GM19023 (cell line): ENCODE measurements around the gene BLOC1S3.

Experiments used
- ATAC-seq: cut with Tn5 transposase; IDR thresholded peaks from one replicate; pipeline ENCODE4 v1.9.1; 2021; ENCODE audit warnings: mild to moderate bottlenecking, moderate library complexity; ENCODE audit not compliant: unreplicated experiment

The BLOC1S3 gene

DNA sequence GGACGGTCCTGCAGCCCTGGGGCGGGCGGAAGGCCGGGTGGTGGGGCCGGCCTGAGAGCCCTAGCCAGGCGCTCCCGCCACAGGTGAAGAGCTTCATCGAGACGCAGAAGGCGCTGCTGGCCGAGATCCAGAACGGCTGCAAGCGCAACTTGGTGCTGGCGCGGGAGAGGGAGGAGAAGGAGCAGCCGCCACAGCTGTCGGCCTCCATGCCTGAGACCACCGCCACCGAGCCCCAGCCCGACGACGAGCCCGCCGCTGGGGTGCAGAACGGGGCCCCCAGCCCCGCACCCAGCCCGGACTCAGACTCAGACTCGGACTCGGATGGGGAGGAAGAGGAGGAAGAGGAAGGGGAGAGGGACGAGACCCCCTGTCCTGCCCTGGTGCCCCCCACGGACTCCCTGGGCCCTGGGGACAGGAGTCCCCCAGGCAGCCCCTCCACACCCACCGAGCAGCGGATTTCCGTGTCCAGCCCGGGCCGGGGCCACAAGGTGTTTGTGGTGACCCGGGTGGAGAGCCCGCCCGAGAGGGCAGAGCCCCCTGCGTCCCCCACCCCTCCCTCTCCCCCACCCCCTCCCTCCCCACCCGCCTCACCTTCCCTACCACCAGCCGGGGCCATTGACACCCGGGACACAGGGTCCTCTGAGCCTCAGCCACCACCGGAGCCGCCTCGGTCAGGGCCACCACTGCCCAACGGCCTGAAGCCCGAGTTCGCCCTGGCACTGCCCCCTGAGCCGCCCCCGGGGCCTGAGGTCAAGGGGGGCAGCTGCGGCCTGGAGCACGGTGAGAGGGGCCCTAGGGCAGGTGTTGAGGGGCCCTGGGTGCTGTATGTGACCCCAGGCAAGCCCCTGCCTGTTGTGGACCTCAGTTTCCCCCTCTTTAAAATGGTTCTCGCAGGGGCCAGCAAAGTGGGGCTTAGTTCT lies 33.1 kb upstream of the BLOC1S3 start:
- ATAC-seq: no peak

DNA sequence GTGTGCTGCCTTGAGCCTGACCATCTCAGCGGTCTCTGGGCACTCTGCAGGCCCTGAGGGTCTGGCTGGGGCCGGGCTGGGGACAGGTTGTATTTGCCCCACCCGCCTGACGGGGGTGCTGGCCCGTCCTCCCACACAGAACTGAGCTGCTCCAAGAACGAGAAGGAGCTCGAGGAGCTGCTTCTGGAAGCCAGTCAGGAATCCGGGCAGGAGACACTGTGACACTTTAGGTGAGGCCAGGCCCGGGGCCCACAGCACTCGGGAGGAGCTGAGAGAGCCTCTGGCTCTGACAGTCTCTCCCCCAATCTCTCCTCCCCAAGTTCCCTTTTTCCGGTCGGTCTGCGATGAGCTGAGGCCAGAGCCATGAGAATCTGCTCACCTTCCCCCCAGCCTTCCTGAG lies 32.3 kb upstream of the BLOC1S3 start:
- ATAC-seq: no peak

DNA sequence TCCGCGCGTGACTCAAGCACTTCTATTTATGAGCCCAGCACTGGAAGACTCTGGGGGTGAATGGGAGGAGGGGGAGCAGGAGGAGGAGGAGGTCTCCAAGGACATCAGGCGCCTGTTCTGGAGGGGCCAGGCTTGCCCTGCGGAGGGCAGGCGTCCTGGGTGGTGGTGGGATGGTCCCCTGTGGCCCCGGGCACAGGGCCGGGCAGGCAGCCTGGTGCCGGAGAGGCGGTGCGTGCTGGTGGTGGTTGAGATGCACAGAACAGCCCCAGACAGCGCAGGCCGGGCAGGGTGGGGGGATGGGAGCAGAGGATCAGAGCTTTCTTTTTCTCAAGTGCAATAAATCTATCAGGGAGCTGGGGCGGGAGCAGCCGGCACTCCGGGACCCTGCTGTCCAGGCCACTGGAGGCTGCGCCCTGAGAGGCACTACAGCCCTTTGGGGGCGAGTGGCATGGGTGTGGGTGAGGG lies 31.8 kb upstream of the BLOC1S3 start:
- ATAC-seq: no peak

DNA sequence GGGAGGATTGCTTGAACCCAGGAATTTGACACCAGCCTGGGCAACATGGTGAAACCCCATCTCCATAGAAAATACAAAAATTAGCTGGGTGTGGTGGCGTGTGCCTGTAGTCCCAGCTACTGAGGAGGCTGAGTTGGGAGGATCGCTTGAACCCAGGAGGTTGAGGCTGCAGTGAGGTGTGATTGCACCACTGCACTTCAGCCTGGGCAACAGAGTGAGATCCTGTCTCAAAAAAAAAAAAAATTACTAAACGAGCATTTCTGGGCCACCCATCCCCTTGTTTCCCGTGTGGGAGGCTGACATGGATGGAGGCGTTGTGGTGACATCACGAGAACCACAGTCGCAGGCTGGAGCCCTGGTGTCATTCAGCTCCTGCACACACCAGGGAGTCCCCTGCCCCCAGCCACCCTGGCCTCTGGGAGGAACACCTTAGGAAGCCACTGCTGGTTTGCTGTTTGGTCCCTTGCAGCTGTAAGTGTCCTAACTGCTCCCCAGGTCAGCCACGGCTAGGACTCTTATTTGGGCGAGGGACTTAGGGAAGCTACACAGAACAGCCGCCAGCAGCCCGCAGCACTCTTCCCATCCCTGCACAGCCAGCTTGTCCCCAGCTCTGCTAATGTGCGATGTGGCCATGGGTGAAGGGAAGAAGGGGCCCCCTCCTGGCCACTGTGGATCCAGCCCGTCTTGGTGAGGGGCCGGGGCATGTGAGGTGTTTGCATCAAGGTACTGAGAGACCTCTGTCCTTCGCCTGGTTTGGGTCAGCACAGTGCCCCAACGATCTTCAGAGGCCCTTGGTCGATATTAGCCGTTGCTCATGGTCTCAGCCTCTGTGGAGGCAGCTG lies 30.5 kb upstream of the BLOC1S3 start:
- ATAC-seq: no peak

DNA sequence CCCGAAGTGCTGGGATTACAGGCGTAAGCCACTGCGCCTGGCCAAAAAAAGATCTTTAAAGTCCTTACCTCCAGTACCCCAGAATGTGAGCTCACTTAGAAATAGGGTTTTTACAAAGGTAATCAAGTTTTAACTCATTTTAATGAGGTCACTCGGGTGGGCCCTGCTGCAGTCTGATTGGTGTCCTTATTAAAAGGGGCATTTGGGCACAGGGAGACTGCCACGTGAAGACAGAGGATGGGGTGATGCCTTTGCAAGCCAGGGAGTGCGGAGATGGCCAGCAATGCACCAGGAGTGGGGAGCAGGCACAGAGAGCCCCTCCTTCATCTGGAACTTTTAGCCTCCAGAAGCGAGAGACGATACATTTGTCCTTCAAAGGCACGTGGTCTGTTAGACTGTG lies 29.5 kb upstream of the BLOC1S3 start:
- ATAC-seq: no peak

DNA sequence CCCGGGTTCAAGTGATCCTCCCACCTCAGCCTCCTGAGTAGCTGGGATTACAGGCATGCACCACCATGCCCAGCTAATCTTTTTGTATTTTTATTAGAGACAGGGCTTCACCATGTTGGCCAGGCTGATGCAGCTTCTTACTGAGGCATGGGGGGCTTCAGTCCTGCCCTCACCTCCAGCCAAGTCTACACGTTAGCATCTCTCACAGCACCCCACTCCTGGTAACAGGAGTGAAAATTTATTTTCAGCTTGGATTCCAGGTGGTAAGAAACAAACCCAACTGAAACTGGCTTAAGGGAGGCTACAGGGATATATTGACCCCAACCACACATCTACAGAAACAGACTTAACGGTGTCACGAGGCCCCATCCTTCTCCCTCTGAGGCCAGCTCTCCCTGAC lies 28.4 kb upstream of the BLOC1S3 start:
- ATAC-seq: no peak

DNA sequence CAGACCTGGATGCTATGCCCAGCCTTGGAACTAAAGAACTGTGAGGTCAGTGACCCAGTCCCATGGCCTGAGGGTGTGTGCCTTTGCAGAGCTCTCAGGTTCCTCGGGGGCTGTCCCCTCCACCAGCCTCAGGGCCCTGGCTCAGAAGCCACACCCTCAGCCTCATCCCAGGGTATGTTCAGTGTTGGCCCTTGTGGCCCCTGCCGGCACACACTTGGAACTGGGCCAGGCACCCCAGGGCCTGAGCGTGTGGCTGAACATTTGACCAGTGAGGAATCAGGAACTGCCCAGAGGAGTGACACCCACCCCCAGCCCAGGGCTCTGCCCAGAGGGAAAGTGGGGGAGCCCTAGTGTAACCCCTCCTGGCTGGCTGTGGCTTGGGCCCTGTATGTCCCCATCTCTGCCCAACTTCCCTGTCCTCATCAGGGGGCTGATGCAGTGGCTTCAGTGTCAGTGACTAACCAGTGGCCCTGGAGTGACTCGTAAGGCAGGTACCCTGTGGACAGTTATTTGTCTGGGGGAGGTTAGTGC lies 27.8 kb upstream of the BLOC1S3 start:
- ATAC-seq: no peak

DNA sequence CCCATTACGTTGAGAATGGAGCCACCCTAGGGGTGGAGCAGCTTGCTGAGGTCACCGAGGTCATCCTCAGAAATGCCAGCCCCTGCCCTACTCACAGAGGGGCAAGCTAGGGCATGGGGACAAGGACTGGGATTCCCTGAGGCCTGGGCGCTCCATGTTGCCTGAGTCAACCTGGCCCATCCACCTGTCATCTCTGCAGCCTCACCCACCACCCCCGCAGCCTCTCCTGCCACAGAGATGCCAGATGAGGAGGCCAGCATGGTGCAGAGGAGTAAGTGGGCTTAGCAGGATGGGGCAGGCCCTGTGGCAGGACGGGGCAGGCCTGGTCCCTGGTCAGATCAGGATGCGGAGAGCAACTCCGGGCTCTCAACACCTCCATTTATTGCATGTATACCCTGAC lies 27.3 kb upstream of the BLOC1S3 start:
- ATAC-seq: no peak

DNA sequence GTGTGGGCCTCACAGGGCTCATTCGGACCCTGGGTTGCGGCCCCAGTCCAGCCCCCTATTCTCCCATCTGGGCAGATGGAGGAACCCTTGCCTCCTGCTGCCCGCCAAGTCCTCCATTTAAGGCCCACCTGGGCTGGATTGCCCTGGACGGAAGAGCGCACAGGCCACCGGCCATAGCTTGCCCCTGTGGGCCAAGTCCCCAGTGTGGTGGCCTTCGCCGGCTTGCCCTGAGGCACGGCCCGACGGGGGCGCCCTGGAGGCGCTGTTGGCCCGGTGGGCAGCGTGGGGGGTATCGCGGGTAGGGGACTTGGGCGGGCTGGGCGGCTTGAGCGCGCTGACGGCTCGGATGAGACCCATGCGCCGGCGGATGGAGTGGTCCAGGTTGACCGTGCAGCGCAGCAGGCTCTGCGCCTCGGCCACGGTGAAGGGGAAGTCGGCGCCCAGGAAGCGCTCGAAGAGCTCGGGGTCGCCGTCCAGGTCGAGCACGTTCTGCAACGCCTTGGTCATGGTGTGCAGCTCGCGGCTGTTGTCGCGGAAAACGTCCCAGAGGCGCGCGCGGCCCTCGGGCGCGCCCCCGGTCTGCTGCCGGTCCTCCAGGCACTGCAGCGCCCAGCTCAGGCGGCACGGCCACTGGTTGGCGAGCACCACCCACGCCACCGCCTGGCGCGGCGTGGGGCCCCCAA lies 26.6 kb upstream of the BLOC1S3 start:
- ATAC-seq: no peak

DNA sequence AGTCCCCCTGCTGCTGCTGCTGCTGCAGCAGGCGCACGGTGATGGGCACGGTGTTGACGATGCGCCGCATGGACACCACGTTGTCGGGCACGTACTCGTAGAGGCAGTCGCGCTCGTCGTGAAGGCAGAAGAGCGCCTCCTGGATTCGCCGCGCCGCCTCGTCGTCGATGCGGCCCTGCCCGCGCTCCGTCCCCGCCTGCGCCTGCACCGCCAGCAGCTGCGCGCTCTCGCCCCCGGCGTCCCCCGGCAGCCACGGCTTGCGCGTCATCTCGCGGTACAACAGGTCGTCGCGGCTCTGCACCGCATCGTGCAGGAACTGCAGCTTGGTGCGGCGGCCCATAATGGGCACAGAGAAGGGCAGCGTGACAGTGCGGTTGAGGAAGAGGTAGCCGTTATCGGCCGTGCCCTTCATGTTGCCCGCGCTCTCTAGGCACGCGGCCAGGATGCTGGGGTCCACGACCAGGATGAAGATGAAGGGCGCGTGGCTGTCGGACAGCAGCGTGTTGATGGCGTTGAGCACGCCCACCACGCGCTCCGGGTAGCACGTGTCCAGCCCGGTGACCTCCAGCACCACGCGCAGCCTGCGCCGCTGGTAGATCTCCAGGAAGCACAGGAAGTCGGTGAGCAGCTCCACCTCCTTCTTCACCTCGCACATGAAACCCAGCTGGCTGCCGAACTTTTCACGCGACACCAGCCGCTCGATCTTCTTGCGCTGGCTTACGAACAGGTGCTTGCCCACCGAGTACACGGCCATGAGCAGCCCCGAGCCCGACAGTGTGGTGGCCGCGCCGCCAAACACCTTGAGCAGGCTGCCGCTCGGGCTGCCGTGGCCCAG lies 25.9 kb upstream of the BLOC1S3 start:
- no peak for ATAC-seq

DNA sequence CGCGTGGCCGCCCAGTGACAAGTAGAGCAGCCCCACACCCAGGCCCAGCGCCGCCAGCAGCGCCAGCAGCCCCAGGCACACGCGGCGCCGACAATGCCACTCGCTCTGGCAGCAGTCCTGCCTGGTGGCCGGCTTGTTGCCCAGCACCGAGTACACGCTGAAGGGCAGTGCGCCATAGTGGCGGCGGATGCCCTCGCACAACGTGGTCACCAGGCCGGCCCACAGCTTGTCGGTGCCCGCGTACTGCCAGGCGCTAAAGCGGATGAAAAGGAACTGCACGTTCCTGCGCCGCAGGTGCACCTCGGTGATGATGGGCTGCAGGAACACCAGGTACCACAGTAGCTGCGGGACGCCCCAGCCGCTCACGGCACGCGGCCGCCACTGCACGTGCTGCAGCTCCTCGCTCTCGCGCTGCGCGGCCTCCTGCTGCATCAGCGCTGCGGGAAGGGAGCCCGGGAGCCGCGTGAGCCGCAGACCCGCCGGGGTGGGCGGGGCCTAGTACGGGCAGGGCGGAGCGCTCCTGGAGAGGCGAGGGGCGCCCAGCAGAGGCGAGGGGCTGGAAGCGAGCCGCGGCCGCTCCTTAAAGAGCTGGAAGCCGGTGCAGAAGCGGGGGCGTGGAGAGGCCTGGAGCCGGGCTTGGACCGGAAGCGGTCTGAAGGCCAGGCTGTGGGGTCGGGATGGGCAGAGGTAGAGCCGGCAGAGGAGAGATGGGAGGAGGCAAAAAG lies 25.1 kb upstream of the BLOC1S3 start:
- no peak for ATAC-seq

DNA sequence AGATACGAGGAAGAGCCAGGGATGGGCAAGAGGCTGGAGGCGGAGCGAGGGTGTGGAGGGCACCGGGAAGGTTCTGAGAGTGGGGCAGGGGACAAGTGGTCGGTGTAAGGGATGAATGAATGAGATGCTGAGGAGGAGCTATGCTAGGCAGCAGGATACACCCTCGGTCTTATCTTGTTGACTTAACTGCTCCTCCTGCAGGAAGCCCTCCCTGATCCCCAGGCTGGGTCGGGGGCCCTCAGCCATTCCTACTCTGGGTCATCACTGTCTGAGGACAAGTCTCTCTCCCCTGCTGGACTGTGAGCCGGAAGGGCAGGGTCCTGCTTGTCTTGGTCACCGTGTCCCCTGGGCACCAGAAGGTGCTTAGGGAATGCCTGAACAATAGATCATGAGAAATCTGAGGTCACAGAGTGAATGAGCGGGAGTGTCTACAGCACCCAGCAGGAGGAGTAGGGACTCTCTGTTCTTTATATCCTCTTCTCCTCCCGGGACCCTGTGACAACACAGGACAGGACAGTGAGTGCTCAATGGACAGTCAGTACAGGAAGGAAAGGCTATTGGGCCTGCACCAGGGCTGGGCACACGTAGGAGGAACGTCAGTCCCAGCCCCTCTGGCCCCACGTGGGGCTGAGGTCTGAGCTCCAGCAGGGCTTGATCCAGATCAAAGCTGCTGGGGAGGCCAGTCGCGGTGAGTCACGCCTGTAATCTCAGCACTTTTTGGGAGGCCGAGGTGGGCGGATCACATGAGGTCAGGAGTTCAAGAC lies 24.3 kb upstream of the BLOC1S3 start:
- no peak for ATAC-seq

DNA sequence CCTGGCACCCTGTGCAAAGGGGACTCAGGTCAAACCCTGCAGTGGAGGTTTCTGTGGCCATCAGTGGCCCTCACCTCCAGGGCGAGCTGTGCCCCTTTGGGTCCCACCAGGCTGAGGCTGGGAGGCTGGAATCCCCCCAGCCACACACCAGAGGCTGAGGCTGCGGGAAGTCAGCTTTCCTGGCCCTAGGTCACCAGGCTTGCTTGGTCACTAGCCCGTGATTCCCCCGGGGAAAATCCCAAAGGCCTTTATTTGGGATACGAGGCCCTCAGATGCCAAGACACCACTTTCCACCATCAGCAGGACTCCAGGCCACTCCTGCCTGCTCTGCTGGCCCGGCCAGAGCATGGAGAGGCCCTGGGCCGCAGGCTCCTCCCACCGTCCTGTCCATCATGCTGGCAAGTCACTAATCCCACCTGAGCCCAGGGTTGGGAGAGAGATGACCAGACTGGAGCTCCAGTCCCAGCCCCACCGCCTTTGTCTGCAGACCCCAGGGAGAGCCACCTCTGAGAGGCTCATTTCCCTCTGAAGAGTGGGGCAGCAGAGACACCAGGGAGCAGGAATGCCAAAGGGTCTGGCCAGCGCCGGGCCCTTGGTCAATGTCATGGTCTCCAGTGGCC lies 22.5 kb upstream of the BLOC1S3 start:
- no peak for ATAC-seq

DNA sequence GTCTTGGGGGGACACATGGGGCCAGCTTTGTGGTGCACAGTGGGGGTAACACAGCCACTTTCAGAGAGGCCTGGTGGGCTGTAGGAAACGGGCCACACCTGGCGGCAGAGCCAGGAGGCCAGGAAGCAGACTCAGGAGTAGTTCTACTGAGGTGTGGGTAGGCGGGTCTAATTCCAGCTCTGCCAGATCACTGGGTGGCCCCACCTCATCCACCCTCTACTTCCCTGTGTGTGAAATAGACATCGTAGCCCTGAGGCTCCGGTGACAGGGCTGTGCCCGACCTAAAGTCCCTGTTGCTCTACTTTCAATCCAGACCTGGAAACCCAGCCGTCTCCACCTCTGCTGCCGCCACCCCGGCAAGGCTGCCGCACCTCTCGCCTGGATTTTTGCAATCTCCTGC lies 21.8 kb upstream of the BLOC1S3 start:
- ATAC-seq: no peak

DNA sequence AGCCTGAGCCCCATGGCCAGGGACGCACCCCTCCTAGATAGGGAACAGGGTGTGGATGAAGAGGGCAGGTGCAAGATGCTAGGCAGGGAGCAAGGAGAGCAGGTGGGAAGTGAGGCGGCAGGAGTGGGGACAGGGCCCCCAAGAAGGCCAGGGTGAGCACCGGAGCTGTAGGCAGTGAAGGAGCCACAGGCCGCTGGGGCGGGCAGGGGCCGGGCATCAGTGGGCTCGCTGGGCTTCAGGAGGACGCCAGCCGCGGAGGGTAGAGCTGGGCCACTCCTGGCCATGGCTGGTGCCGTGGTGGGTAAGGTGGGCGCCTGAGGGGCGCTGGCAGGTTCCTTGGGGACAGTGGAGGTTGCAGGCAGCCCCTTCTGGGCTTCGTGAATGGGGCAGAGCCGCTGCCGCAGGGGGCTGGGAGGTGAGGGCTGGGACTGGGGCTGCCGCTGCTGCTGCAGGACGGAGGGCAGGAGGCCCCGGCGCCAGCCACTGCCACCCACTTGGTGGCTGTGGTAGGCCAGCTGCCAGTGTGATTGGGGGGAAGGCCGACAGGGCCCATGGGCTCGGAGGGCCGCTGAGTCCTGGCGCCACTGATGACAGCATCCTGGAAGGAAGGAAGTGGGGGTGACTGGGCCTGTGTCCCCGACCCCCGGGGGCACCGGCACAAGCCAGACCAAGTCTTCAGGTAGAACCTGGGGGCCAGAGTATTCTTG lies 19.9 kb upstream of the BLOC1S3 start:
- no peak for ATAC-seq

DNA sequence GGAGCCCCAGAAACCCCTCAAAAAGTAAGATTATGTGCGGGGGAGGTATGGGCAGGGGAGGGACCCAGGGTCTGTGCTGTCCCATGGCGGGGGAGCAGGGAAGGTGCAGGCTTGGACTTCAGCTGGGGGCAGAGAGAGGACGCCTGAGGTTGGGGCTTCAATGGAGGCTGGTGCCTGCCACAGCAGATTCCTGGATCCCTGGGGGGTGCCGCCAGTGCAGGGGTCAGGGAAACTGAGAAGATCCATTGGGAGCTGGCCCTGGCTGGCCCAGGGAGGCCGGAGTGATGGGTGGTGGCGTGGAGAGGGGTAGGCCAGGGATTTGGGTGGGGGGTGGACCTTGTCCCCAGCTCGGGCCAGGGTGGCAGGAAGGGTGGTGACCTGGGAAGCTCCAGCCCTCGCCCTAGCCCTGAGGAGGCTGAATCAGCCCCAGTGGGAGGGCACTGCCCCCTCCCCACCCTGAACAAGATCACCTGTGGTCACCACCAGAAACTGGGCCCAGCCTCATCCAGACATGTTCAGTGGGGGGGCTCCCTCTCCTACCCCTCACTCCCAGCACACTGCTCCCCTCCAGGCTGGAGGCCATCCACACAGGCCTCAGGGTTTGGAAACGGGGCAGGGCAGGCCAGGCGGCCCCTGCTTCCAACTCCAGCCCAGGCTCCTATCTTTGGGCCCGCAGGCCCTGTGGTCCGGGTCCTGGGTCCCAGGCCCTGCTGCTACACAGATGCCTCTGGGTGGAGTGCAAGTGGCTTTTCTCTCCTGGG lies 19.2 kb upstream of the BLOC1S3 start:
- ATAC-seq: no peak

DNA sequence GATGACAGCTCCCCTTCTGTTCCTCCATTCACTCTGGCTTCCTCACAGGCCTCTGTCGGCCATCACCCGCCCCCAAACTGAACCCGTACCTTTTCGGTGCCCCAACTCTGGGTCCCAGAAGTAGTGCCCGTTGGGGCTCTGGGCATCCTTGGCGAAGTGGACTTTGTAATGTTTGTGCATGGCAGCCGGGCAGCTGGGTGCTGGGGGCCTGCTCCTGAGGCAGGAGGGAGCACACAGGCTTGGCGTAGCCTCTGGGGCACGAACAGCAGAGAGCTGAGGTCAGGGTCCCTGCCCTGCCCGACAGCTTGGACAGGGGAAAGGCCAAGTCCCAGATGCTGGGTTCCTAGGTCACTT lies 18.6 kb upstream of the BLOC1S3 start:
- ATAC-seq: no peak
